PC-9 (cell line): ENCODE data around the gene WDR27. TPM values are rescaled to one million over a fixed set of nuclear protein-coding genes. Genes with fewer than 3 reads are reported as not detected.

Experiments
- BruUV-seq: library from RNA; stranded (reverse); fragments of 400-500 nt; replicated peaks from 2 replicates; lab custom pipeline; 2021; lab: Mats Ljungman, UMichigan
- CTCF ChIA-PET: fragments of 300-600 bp; sonication (Branson Sonifier 250); formaldehyde crosslinking; loops from one replicate; lab custom pipeline; 2022; ENCODE audit warnings: antibody characterized with exemption; lab: Charles Lee
- POLR2A ChIA-PET: fragments of 300-600 bp; sonication (Branson Sonifier 250); formaldehyde crosslinking; loops from one replicate; lab custom pipeline; 2022; ENCODE audit warnings: antibody characterized with exemption; ENCODE audit not compliant: unreplicated experiment; lab: Charles Lee
- DNase-seq, 2 experiments: peaks; one replicate each; pipeline versions ENCODE4 v3.0.0 to v3.0.0-alpha.2; 2015 to 2022; ENCODE audit warnings: mixed read lengths in 1 of 2
- H2AFZ ChIP-seq: fragments of 200-600 bp; sonication (generic); 2 replicates; pipeline ENCODE4 v1.8.1; 2017; ENCODE audit warnings: antibody characterized with exemption
- H3F3A ChIP-seq: fragments of 200-600 bp; sonication (generic); 2 replicates; pipeline ENCODE4 v1.8.1; 2017; ENCODE audit warnings: antibody characterized with exemption, mild to moderate bottlenecking, low read depth; ENCODE audit not compliant: insufficient read depth
- H3K27ac ChIP-seq: fragments of 200-600 bp; sonication (generic); 2 replicates; pipeline ENCODE4 v1.6.1; 2016; ENCODE audit warnings: mixed run types
- H3K27me3 ChIP-seq: fragments of 200-600 bp; sonication (generic); 2 replicates; pipeline ENCODE4 v1.6.1; 2016; ENCODE audit warnings: low read depth, mixed run types; ENCODE audit not compliant: insufficient read depth
- H3K36me3 ChIP-seq: fragments of 200-600 bp; sonication (generic); 2 replicates; pipeline ENCODE4 v1.6.1; 2016; ENCODE audit warnings: low read depth, mixed run types
- H3K4me1 ChIP-seq: fragments of 200-600 bp; sonication (generic); replicated peaks from 2 replicates; pipeline ENCODE4 v1.6.1; 2016; ENCODE audit warnings: mixed run types; ENCODE audit not compliant: insufficient read depth
- H3K4me2 ChIP-seq: fragments of 200-600 bp; sonication (generic); 2 replicates; pipeline ENCODE4 v1.6.1; 2017; ENCODE audit warnings: mixed run types
- H3K4me3 ChIP-seq: fragments of 200-600 bp; sonication (generic); 2 replicates; pipeline ENCODE4 v1.6.1; 2016; ENCODE audit warnings: mixed run types
- H3K79me2 ChIP-seq: fragments of 200-600 bp; sonication (generic); 2 replicates; pipeline ENCODE4 v1.6.1; 2017; ENCODE audit warnings: low read depth, mixed run types
- H3K9me2 ChIP-seq: fragments of 200-600 bp; sonication (generic); 2 replicates; pipeline ENCODE4 v1.8.1; 2017; ENCODE audit warnings: mild to moderate bottlenecking; ENCODE audit not compliant: insufficient read depth
- H3K9me3 ChIP-seq: fragments of 200-600 bp; sonication (generic); 2 replicates; pipeline ENCODE4 v1.8.1; 2016; ENCODE audit warnings: low read depth; ENCODE audit not compliant: insufficient read depth
- H4K20me1 ChIP-seq: fragments of 200-600 bp; sonication (generic); 2 replicates; pipeline ENCODE4 v1.8.1; 2017; ENCODE audit not compliant: insufficient read depth
- EZH2 ChIP-seq: fragments of 200-600 bp; sonication (generic); IDR thresholded peaks from 2 replicates; pipeline ENCODE4 v1.8.0; 2017; ENCODE audit warnings: antibody characterized with exemption, low read depth
- intact Hi-C: fragments of 100-400 bp; cut with micrococcal nuclease; formaldehyde crosslinking; loops from one replicate; pipeline ENCODE4 v1.10.0; 2022; ENCODE audit not compliant: unreplicated experiment
- total RNA-seq: library from RNA; stranded (reverse); gene quantifications from 2 replicates; pipeline ENCODE4 v1.2.3, GENCODE V29; 2021
- TF ChIP-seq, protein P1 (sequence below): fragments of 200-600 bp; sonication (generic); conservative IDR thresholded peaks from 2 replicates; pipeline ENCODE4 v1.6.1; 2017; ENCODE audit warnings: mixed run types, antibody characterized with exemption, mild to moderate bottlenecking, moderate library complexity

Gene WDR27
- total RNA-seq, 1 experiment from 2014 or later: 54.2 TPM

DNA sequence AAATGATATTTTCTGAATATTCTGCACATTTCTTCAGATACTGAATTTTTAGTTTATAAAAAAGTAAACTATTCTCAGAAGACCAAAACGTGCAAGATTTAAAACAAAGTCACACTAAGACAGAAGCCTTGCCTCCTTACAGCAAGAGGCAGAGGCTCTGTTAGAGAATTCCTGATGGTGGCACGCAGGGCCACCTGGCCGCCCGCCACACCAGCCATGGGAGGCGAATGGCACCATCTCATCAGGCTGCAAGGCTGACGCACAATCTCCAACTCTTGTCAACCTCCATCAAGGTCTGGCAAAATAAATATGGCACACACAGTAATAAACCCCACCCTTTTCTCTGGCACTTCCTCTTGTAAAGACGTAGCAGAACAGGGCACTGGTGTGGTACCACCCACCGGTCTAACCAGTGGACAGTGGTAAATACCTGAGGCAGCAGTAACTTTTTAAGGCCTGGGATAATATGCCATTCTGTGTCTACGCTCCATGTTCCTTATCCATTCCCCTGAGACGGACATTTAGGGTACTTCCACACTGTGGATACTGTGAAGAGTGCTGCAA is 111.4 kb downstream of the WDR27 start:
- intact Hi-C loops: no loop called here
- CTCF ChIA-PET: no interaction called here
- no peaks in the 10 kb centered on the region for H3K9me2 ChIP-seq
- POLR2A ChIA-PET: no interaction called here
- H3K79me2 ChIP-seq: no peaks in the 10 kb centered on the region
- no peaks in the 10 kb centered on the region for H3K36me3 ChIP-seq
- no peak overlapping the region for H2AFZ ChIP-seq
- no peak for DNase-seq
- no peak overlapping the region for H3K4me2 ChIP-seq
- no peak overlapping the region for H3K4me3 ChIP-seq
- no peaks in the 10 kb centered on the region for H4K20me1 ChIP-seq
- TF ChIP-seq, protein P1, sequence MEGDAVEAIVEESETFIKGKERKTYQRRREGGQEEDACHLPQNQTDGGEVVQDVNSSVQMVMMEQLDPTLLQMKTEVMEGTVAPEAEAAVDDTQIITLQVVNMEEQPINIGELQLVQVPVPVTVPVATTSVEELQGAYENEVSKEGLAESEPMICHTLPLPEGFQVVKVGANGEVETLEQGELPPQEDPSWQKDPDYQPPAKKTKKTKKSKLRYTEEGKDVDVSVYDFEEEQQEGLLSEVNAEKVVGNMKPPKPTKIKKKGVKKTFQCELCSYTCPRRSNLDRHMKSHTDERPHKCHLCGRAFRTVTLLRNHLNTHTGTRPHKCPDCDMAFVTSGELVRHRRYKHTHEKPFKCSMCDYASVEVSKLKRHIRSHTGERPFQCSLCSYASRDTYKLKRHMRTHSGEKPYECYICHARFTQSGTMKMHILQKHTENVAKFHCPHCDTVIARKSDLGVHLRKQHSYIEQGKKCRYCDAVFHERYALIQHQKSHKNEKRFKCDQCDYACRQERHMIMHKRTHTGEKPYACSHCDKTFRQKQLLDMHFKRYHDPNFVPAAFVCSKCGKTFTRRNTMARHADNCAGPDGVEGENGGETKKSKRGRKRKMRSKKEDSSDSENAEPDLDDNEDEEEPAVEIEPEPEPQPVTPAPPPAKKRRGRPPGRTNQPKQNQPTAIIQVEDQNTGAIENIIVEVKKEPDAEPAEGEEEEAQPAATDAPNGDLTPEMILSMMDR: no peak
- TF ChIP-seq EZH2: no peak
- H3K27me3 ChIP-seq: no peaks in the 10 kb centered on the region
- BruUV-seq: no TSS peak
- H3K9me3 ChIP-seq: no peaks in the 10 kb centered on the region
- H3K4me1 ChIP-seq: no peaks in the 10 kb centered on the region
- H3K27ac ChIP-seq: no peak overlapping the region
- H3F3A ChIP-seq: no peaks in the 10 kb centered on the region

DNA sequence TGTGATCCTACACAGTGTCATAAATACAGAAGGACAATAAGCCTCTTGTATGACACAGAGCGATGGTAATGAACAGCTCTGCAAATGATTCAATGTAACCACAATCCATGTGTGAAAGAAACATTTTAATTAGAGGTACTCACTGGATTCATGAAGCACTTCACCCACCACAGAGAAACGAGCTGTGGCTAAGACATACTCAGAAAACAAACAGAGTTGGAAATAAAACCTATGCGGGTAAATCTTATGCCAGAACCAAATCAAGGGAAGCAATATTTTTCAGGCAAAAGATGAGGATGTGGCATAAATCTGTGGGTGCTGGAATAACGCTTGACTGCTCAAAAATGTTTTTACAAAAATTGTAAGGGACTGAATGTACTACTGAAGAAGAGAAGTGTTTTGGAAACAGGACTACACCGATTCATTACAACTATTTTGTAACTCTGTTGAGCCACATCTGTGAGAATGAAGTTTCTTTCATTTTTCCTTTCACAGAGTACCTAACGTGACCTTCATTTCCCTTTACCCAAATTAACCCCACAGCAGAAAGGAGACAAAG is 112.1 kb downstream of the WDR27 start:
- Histone ChIP-seq H2AFZ (no peak overlapping the region), H3K4me3 (no peak overlapping the region), H3K4me2 (no peak overlapping the region), H3K27ac (no peak overlapping the region), H3K79me2 (no peaks in the 10 kb centered on the region), H3K36me3 (no peaks in the 10 kb centered on the region), H3K9me3 (no peaks in the 10 kb centered on the region), H3K4me1 (no peaks in the 10 kb centered on the region), H3K27me3 (no peaks in the 10 kb centered on the region), H3F3A (no peaks in the 10 kb centered on the region), H4K20me1 (no peaks in the 10 kb centered on the region), H3K9me2 (no peaks in the 10 kb centered on the region)
- ChIA-PET POLR2A (no interaction called here), CTCF (no interaction called here)
- TF ChIP-seq EZH2: no peak
- TF ChIP-seq, protein P1: no peak
- BruUV-seq: no TSS peak
- intact Hi-C loops: no loop called here
- no peak for DNase-seq

DNA sequence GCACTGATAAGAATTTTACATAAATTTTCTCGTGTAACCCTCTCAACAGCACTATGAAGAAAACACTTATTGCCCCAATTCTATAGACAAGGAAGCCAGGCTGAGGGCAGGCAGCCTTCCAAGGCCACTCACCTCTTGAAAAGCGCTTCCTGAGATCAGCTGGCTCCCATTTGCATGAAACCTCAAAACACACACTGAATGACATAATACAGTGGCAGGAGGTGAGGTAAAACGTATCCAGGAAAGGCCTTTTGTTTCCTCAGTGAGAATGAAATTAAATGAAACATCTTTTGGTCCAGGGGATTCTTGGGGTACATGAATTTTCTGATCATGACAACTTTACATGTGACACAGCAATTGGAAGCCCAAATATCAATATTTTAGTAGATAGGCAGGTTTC is 112.5 kb downstream of the WDR27 start:
- CTCF ChIA-PET: no interaction called here
- no peak for DNase-seq
- TF ChIP-seq EZH2: no peak
- TF ChIP-seq, protein P1: no peak

More for the DNA sequence above, 112.5 kb downstream of the WDR27 start:
- Histone ChIP-seq H3K4me2 (no peak overlapping the region), H3K27me3 (no peaks in the 10 kb centered on the region), H2AFZ (no peak overlapping the region), H3K9me3 (no peaks in the 10 kb centered on the region), H3F3A (no peaks in the 10 kb centered on the region), H3K9me2 (no peaks in the 10 kb centered on the region), H3K36me3 (no peaks in the 10 kb centered on the region), H3K4me3 (no peak overlapping the region), H3K27ac (no peak overlapping the region), H3K4me1 (no peaks in the 10 kb centered on the region), H3K79me2 (no peaks in the 10 kb centered on the region), H4K20me1 (no peaks in the 10 kb centered on the region)
- POLR2A ChIA-PET: no interaction called here
- no TSS peak for BruUV-seq
- intact Hi-C loops: no loop called here
